HG03575 (cell line): Measurements from ENCODE around the gene TPR.
"Not testable (repeated sequence)": the region's sequence is repeated elsewhere in the genome, so short reads cannot be mapped to it uniquely, and the experiment has no call there.

Experiments
- ATAC-seq: cut with Tn5 transposase; IDR thresholded peaks from one replicate; pipeline ENCODE4 v1.9.1; 2021; ENCODE audit not compliant: unreplicated experiment, insufficient number of reproducible peaks, low FRiP score; ENCODE audit errors: extremely low read depth

Gene TPR

DNA sequence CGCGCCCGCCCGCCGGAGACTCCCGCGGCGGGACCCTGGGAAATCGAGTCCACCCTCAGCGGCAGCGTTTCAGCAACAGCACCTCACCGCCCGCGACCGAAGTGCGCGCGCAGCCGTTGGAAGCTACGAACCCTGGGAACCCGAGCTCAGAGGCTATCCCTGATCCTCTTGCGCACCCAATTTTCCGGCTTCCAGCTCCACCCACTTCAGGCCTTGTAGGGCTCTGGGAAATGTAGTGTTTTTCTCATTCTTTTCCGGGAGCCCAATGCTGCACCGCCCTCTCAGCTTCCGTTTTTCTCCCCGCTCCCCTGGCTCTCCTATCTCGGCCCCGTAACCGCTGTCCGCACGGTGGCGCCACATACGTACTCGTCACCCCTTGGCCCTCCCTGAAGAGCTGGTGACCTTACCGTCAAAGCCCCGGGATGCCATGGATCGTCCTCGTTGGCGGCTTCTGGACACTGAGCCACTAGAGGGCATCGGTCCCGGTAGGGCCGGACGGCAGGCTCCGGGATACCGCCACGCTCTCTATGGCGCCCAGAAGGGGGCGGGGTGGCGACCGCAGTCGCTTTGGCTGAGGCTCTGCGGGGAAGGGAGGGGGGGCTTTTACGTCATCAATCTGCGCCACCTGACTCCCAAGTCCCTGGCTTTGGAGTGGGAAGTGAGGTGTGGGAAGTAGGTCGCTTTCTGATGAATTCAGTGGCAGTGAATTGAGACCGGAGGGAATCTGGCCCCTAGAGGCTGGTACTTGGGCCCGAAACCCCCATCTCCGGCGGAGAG, at the start of gene TPR, which contains the start of gene ODR4:
Gene TPR, minus strand, starts transcription at position 102 of the 777 bp plus-strand sequence. CDS start 225 bp downstream, outside the sequence.
Gene ODR4, plus strand, starts transcription at position 687 of the 777 bp plus-strand sequence. CDS start 3,948 bp downstream, outside the sequence.
- ATAC-seq: peak; percentile 70

DNA sequence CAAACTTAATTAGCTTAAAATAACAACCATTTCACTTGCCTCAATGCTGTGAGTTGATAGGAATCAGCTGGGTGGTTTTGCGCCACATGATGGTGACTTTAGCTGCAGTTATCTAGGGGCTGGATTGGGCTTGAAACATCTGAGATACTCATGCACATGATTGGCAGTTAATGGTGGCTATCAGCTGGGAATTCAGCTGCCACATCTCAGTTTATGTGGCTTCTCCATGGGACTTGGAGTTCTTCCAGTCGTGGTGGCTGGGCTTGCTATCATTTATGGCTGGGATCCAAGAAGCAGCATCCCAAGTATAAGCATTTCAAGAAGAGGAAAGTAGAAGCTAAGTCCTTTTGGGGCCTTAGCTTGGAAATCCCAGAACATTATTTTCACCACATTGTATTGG, 49.5 kb upstream of the TPR start:
- no peak for ATAC-seq

DNA sequence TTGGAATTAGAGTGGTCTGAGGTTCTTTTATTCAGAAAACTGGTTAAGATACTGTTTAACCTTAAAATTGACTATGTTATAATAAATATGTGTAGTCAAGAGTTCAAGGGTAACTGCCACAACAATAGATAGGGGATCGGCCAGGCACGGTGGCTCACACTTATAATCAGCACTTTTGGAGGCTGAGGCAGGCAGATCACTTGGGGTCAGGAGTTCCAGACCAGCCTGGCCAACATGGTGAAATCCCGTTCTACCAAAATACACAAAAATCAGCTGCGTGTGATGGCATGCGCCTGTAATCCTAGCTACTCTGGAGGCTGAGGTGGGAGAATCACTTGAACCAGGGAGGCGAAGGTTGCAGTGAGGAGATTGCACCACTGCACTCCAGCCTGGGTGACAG, 46.4 kb upstream of the TPR start:
- ATAC-seq: no peak

DNA sequence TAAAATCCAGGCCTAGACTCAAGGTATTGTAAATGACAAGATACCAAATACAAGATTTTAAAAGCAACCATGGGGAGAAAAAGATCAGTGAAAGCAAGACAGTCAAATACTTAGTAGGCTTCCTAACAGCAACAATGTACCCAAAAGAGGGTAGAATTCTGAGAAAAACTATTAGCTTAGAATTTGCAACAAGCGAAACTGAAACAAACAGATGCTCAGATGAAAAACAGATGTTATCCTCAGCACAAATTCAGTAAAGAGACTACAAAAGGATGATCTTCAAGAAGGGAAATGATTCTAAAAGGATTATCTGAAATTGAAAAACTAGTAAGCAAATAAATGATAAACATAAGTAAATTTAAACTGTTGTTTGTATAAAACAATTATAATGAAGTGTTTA, 45.9 kb upstream of the TPR start:
- ATAC-seq: peak; percentile 68

DNA sequence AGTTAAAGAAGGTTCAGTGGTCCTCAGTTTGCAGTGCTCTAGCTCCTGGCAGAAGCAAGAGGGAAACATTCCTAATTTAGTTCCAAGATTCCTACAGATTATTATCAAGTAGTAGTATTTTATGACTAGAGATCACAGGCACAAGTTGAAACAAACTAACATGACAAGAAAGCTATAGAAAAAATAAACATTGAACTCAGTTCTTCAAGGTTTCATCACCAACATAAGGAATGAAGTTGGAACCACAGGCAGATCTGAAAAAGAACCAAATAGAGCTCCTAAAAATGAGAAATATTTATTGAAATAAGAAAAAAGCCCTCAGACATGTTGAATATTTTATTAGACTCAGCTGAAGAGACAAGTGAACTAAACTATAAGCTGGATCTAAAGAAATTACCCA, 45.3 kb upstream of the TPR start:
- no peak for ATAC-seq

DNA sequence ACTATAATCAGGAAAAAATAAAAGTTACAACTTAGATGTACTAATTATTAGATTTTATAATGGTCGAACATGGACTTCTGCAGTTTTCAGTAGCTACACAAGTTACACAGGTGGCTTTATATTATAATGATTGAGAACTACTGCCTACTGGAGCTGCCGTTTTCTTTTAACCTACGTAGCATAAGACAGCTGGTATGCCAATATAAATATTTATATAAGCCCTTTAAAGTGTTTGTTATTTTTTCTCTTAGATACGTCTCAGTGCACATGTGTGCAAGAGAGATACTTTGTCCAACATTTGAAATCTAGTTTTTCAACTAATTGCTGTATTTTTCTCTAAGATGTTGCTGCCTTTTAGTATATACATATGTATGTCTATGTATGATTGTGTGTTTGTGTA, 43.5 kb upstream of the TPR start:
- no peak for ATAC-seq

DNA sequence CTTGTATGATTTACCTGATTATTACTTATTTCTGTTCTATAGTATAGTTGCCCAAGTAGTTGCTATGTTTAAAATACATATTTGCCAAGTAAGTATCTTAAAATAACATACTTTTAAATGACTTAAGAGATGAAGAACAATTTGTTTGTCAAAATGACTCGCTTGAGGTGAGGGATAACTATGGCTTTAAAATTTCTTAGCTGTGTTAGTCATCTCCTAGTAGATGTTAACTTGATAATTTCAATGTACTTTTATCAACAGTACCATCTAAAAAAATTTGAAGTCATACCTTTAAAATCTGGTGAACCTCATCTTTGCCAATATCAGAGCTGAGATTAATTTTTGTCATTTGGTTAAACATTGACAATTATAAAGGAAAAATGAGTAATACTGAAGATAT, 38.3 kb upstream of the TPR start:
- no peak for ATAC-seq

DNA sequence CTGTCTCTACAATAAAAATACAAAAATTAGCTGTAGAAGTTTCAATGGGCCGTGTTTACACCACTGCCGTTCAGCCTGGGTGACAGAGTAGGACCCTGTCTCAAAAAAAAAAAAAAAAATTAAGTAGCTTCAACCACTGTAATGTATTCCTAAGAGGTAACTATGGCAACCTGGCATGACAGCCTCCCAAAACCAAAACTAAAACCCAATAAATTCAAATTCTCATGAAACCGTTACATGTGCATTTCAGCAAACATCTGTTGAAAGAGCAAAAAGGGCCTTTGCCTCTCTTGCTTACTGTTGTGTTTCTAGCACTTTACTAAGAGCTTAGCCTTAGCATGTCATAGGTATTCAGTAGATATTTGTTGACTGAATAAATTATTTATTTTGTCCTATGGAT, 34.0 kb upstream of the TPR start:
- no peak for ATAC-seq

DNA sequence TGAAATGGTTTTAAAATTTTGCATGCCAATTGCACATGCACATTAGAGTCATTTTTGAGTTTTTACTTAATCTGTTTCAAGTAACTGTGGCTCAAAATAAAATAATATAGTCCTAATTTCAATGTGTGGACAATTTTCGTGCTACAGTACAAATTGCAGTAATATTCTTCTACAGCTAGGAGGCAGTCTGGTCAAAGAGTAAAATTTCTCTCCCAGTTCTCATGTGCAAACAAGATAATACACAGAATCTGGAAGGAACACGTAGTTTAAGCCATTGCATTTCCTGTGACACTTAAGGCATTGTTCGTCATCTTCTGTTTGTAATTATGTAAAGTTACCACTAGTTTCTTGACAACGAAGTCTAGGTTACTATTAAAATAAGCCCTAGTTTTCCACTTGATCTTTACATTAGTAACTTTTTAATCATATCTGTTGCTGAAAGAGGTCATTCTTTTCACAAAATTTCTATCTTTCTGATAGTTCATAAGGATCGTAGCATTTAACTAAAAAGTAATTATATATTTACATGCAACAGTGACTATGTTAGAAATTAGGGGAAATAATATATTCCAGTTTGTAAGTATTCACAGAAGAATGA, 29.5 kb upstream of the TPR start:
- ATAC-seq: no peak

DNA sequence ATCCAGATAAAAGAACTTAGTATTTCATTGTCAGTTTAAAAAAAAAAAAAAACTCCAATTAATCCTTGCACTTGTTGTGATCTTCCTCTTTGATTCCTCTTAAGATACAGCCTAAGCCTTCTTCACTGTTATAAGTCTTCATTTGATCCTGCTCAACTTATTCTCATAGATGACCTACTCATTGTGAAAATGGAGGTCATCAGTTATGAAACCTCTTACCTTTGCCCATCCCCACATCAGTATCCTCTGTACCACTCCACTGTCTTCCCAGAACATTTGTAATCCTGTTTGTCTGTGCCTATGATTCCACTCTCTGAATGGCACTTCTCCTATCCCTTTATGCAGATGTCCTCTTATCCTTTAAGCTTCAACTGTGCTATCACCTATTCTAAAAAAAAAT, 28.6 kb upstream of the TPR start:
- ATAC-seq: no peak

DNA sequence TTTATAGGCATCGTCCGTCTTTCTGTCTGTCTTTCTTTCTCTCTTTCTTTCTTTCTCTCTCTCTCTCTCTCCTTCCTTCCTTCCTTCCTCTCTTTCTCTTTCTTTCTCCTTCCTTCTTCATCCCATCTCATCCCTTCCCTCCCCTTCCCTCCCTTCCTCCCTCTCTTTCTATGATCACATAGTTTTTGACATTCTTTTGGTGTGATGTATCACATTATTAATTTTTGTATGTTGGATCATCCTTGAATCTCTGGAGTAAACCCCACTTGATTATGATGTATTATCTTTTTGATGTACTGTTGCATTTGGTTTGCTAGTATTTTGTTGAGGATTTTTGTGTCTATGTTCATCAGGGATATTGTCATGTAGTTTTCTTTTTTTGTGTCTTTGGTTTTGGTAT, 26.4 kb upstream of the TPR start:
- not testable (repeated sequence) for ATAC-seq

DNA sequence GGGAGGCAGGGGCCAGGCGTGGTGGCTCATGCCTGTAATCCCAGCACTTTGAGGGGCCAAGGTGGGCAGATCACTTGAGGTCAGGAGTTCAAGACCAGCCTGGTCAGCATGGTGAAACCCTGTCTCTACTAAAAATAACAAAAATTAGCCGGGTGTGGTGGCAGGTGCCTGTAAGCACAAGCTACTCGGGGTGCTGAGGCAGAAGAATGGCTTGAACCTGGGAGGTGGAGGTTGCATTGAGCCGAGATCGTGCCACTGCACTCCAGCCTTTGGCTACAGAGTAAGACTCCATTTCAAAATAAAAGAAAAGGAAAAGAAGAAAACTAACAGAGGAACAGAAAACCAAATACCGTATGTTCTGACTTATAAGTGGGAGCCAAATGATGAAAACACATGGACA, 17.7 kb upstream of the TPR start:
- not testable (repeated sequence) for ATAC-seq

DNA sequence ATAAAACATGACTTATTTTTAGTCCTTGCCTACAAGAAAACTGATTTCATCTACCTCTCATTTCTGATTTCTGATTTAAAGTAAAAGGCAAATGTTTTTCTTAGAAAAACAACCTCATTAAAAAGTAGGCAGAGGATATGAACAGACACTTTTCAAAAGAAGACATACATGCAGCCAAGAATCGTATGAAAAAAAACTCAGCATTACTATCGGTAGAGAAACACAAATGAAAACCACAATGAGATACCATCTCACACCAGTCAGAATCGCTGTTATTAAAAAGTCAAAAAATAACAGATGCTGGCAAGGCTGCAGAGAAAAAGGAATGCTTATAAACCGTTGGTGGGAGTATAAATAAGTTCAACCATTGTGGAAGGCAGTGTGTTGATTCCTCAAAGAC, 16.8 kb upstream of the TPR start:
- ATAC-seq: no peak

DNA sequence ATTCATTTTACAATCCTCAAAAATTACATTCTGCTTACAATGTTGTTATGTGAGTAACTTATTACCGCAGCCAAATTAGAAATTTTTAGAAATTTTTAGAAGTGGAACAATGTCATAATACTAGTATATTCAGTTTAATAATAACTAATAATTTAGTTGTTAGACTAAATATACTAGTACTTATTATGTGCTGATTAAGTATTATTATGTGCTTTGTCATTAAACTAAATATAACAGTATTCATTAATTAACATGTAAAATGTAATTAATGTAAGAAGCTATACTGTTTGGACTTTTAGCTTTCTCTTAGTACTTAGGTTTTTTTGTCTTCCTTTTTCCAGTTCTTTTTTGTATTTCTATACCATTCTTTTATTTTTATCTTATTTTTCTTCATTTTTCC, 15.9 kb upstream of the TPR start:
- ATAC-seq: no peak

DNA sequence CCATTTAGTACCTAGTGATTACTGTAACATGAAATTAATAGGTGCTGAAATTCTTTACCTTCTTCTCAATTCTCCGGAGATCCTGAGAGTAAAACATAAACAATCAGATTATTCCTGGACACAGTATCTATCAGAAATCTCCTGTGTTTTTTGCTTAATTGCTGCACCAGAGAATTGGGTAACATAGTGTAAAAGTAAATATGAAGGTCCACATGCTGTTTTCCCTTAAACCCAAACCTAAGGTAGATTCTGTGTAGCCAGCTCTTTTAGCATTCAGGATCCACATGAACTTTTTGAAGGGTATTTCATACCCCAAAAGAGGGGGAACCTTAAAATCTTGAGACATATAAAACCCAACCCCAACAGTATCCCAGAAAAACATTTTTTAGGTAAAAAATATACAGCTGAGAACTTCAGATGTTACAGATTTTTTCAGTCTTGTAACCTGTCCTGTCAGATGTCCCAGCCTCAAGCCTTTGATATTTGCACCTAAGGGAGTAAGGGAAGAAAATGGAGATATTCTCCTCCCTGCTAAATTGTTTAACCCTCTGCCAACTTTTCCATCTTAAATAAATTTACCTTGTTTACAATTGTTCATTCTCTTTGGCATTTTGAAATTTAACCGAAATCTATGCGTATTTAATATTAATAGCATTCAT, 11.8 kb upstream of the TPR start:
- no peak for ATAC-seq

DNA sequence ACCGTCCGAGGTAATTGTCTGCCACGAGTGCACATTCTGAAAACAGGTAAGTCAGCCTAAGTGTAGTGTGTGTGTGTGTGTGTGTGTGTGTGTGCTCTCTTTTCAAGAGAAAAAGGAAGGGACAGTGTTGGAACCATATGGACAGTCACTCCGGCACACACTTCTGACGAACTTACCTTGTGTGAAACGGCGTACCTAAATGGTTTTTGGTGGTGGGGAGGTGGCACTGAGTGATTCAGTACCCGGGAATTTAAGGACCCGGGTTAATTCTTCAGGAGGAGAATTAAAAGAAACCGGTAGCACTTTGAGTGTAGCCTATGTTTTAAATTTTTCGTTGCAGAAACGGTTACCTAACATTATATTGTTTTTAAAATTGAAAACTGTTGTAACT, 871 bp upstream of the TPR start:
- peak; percentile 2 for ATAC-seq

DNA sequence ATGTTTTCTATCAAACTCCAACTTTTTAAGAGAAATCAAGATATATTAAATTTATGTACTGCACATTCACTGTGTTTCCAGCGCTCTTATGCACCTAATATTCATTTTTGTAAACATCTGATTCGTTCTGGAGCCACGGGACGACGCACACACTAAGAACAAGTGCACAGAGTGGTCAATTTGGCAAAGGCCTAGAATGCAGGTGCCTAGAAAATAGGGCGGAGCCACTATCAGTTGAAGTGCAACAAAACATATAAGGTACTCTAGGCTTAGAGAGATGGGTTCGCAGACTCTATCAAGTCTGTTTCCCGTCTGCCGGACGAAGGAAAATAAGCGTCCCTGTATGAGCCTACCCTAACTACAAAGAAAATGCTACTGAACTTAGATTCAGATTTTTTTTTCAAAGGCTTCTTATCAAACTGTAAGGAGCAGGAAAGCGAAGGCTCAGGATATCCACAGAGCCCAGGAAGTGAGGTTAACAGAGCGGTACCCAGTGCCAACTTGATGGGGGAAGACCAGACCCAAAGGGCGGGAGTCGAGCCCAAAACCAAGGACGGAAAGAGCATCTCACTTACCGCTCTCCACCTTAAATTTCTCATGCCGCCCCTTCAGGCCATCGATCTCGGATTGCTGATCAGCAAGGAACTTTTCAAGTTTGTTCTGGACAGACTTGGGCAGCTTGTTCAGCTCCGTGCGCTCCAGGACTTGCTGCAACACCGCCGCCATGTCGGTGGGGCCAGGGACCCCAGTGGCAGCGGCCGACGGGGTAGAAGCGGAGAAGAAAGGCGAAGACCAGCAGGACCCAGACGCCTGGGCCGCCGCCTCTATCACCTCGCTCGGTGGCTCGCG, 526 bp downstream of the TPR start:
- ATAC-seq: no peak

DNA sequence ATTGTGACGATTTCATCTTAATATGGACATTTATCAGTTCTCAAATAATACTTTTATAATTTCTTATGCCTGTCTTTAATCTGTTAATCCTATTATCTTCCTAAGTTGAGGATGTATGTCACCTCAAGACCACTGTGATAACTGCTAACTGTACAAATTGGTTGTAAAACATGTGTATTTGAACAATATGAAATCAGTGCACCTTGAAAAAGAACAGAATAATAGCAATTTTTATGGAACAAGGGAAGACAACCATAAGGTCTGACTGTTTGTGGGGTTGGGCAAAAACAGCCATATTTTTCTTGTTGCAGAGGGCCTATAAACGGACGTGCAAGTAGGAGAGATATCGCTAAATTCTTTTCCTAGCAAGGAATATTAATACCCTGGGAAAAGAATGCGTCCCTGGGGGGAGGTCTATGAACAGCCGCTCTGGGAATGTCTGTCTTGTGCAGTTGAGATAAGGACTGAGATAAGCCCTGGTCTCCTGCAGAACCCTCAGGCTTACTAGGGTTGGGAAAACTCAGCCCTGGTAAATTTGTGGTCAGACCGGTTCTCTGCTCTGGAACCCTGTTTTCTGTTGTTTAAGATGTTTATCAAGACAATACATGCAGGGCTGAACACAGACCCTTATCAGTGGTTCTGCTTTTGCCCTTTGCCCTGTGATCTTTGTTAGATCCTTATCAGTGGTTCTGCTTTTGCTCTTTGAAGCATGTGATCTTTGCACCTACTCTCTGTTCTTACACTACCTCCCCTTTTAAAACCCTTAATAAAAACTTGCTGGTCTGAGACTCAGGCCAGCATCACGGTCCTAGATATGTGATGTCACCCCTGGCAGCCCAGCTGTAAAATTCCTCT, 27.0 kb downstream of the TPR start:
- not testable (repeated sequence) for ATAC-seq
